HG03575 (cell line): ENCODE results near the gene SLC22A2.

Experiments used
- ATAC-seq: cut with Tn5 transposase; IDR thresholded peaks from one replicate; pipeline ENCODE4 v1.9.1; 2021; ENCODE audit not compliant: unreplicated experiment, insufficient number of reproducible peaks, low FRiP score; ENCODE audit errors: extremely low read depth

SLC22A2 gene

DNA sequence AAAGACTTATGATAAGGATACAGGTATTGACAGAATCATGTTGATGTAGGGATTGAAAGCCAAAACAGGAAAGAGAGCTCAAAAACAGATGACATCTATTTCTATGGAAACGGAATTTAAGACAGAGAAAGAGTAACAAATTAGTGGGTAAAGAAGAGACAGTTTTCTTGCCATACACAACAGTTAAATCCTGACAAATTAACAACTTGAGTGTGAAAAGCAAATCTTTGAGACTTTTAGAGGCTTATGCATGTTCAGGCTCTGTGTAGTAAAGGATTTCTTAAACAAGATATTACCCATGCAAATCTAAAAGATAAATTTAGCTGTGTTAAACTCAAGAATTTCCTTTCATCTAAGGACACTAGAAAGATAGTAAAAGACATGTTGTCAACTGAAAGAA is 68.5 kb downstream of the SLC22A2 start:
- ATAC-seq = no peak

DNA sequence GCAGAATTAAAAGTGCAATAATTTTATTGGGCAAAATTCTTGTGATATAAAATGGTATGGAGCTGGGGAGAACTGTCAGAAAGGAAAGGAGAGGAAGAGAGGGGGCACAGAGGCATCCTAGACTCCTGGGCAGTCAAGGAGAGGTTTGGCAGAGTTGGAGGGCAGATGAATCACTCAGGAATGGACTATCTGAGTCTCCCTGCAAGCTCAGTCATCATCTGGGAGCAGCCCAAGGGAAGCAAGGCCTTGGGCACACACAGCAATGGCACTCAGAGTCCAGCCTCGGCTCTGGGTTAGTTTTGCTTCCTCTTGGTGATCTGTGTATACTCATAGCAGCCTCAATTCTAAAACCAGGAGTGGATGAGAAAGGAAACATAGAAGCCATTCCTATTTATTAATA is 69.8 kb downstream of the SLC22A2 start:
- ATAC-seq = no peak

DNA sequence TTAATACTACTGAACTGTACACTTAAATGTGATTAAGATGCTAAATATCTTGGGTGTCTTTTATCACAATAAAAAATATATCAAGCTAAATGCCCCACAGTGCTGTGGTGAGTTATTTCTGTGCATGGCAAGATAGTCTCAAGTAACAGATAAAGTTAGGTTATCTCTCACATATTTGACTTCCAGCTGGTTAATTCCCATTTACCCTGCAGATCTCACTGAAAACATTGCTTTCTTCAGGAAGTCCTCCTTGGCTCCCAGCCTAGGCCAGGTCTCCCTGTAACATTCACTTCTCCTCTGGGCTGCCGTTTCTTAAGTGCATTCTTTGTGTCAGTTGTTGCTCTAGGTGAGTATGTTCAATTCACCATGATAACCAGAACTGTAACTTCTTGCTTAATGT is 77.9 kb downstream of the SLC22A2 start:
- no peak for ATAC-seq

DNA sequence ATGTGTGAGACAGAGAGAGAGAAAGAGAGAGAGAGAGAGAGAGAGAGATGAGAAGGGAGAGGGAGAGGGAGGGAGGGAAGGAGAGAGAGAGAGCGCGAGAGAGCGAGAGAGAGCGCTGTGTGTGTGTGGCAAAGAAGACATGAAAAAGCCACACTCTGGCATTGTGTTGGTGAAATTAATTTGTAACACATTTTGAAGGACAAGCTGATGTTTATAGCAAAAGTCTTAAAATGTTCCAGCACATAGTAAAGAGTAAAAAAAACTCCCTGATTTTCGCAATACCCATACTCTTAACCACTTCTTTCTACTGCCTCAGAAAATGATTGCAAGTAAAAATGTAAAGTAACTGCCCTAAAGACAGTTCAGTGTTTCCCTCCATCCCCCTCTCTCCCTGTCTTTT is 80.3 kb downstream of the SLC22A2 start:
- no peak for ATAC-seq

DNA sequence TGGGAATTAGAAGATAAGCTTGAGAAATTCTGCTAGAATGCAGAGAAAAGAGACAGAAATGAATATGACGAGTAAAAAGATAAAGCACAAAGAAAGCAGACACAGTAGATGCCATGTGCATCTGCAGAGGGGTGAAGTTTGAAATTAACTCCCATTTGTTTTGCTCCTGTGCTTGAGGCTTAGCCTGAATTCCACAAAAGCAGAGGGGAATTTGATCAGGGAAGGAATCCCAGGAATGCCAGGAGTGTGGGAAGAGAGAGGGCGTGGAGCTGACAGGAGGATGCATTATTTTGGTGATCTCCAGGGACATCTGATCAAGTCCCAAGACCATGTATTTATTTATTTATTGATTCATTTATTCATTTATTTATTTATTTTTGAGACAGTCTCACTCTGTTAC is 81.4 kb downstream of the SLC22A2 start:
- ATAC-seq = no peak

DNA sequence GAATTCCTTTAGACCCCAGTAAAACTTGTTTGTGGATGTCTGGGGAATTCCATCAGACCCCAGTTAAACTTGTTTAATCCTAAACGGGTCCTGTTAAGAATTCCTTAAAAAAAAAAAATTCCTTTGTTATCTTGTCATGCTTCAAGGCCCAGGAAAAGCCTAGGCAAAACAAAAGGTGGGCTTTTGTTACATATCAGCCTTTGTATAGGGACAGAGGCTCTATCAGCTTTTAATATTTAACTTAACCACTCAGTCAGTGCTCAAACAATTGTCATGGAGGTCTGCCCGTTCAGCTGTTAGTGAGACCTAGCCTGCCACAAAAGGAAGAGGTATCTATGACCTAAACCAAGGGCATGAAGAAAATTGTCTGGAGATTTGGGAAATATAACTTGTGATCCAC is 83.9 kb downstream of the SLC22A2 start:
- no peak for ATAC-seq

DNA sequence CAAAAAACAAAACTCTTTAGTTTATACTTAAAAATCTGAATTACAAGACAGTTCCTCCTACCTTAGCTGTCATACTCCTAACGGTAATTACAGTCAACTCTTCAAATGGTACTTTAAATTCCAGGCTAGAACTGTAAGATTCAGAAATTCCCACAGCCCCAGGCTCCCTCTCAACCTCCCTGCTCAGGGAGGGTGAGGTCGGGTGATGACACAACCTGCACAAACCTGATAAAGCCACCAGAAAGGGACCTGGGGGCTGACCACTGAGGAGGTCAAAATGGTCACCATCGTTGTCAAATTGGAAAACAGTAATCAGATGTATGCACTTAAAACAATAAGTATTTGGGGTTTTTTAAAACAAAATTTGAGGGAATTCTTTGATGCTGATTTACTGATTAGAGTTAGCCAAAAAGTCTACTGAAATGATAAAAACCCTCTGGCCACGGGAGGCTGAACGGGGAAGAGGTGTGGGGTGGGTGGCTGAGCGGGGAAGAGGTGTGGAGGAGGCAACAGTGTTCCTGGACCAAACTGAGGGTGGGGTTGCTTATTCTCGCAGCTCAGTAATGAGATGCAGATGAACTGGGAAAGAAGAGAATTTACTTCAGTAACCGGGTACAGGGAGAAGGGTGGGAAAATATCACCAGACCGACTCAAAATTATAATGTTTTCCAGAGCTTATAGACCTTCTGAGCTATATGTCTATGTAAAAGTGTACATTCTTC is 84.7 kb downstream of the SLC22A2 start:
- no peak for ATAC-seq

DNA sequence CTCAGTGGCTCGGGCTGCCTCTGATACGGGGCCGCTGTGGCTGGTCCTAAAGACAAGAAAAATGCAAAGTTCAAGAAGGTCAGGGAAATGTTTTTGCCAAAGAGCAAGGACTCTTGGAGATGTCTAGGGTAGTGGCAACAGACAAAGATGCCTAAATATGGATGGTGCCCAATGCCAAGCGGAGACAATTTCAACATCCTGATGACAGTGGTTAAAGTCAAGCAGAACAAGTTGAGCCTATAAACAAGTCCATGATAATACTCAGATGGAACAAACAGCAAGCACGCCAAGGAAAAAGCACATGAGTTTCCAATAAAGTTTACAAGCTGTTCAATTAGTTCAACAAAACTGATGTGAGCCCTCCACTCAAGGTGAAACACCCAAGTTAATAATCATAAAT is 85.9 kb downstream of the SLC22A2 start:
- ATAC-seq = no peak

DNA sequence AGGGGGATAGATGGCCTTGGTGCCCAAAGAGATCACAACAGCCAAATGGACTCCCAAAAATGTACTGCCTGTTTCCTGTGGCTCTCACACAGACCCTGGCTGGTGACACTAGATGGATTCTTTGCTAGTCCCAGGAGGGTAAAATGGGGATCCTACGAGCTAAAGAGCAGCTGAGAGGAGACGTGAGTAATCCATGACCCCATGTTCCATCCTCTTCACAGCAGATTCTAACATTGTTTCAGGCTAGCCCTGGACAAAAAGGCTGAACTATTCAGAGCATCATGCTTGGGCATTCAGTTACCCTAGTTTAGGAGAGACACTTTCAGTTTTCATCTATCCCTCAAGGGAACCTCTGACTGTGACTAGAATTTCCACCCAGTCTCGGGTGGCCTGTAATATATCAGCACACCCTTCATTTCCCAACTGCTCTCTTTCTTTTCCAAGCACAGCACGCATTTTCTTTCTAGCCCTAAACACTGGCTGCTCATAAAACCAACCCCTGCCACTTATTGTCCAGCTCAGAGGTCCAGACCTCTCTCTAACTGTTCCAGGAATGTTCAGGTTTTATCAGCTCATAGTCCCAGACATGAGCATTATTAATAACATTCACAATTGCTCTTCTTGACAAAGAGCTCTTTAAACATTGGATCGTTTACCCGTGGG is 88.5 kb downstream of the SLC22A2 start:
- ATAC-seq = no peak

DNA sequence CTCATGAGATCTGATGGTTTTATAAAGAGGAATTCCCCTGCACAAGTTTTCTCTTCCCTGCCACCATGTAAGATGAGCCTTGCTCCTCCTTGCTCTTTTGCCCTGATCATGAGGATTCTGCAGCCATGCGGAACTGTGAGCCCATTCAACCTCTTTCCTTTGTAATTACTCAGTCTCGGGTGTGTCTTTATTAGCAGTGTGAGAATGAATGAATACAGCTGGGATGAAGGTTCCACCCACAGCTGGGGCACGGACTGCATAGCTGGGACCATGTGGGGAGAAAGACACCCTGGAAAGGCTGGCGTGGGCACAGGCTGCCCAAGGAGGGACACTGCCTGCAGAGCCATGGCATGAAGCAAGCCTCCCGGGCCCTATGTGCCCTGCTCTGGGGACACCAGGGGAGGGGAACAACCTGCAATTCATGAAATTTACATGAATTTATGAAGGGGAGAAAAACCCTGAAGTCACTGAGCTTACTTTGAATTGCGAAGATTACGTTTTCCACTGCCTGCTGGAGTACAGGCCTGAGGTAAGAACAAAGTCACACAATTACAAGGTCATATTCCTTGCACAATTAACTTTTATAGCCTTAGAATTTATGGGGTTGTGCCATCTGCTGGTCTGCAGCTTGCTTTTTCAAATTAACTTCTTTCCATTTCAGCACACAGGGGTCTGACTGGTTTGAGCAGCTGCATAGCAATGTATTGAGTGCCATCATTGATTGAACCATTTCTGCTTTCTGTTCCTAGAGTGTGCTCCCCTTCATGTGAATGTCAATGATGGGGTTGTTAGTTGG is 90.8 kb downstream of the SLC22A2 start:
- ATAC-seq = no peak
